GM19193 (cell line): ENCODE data around the gene NR4A1.

ENCODE experiments used
- POLR2A ChIP-seq: IDR thresholded peaks from 4 replicates; pipeline ENCODE4 v1.6.1; 2011; ENCODE audit not compliant: insufficient read depth, insufficient read length; ENCODE audit errors: extremely low read depth

Gene NR4A1

DNA sequence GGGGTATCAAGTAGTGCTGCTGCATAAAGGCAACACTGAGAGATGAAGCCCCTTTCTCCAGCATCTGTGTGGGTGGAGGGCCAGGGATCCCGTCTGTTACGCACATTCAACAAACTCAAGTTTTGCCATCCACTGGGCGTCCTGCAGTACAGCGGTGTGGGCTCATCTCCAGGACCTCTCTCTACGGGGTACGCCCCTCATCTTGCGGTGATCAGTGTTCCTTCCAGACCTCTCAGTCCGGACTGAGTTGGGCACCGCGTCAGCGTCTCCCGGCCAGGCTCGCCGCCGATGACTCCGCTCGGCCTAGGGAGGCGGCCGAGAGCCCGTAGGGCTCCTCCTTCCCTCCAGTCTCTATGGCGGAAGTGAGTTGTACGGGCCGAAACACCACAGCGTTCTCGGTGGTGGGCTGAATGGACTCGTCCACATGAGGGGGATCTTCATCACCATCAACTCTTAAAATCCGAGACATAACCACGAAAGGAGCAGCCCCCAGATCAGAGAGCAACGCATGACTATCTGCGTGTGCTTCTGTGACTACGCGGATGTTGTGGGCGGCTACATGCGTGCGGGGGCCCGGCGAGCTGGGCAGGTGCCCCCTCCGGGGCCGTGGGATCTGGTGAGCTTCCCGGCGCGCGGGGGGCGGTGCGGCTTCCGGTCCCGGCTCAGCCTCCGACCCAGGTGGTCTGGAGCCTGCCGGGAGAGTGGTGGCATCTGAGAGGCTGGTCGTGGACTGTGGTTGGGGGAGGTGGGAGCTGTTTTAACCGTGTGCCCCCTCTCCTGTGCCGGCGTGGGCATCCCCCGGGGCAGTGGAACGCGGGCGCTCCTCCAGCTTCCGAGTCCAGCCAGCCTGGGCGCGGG, 18.3 kb downstream of the NR4A1 start, which contains the start of gene ATG101:
Gene ATG101 (plus strand): TSS at position 652 of the 858 bp plus-strand sequence. CDS start 3,673 bp downstream, outside the sequence.
- peak; percentile 96 for TF ChIP-seq POLR2A

DNA sequence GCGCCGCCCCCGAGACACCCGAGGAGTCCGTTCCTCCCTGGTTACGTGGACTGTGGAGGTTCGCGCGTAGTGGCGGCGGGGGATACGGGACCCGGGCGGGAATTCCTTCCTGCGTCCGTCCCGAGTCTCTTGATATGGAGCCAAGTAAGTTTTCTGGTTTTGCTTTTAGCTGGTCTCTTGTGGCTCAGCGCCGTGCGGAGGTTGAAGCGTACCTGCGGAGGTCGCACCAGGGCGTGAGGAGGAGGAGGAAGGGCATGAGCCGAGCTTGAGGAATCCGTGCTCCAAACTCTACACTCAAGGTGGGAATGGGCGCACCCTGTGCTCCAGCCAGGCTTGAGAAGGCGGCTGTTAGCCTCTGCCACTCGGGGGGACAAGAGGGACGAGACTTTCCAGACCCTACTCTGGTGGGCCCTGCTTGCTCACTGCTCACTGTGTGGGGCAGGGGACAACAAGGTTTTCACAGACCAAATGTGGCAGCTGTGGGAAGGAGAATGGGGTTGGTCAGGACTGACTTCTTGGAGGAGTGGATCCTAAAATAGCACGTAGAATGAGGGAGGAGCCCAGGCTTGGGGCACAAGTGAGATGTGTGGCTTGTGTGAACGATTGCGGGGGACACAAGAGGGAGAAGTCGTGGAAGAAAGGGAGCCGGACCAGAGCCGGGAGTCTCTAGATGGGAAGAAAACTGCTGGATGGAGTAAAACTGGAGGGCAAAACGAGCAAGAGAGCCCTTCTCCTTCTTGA, 19.1 kb downstream of the NR4A1 start:
- TF ChIP-seq POLR2A: no peak

DNA sequence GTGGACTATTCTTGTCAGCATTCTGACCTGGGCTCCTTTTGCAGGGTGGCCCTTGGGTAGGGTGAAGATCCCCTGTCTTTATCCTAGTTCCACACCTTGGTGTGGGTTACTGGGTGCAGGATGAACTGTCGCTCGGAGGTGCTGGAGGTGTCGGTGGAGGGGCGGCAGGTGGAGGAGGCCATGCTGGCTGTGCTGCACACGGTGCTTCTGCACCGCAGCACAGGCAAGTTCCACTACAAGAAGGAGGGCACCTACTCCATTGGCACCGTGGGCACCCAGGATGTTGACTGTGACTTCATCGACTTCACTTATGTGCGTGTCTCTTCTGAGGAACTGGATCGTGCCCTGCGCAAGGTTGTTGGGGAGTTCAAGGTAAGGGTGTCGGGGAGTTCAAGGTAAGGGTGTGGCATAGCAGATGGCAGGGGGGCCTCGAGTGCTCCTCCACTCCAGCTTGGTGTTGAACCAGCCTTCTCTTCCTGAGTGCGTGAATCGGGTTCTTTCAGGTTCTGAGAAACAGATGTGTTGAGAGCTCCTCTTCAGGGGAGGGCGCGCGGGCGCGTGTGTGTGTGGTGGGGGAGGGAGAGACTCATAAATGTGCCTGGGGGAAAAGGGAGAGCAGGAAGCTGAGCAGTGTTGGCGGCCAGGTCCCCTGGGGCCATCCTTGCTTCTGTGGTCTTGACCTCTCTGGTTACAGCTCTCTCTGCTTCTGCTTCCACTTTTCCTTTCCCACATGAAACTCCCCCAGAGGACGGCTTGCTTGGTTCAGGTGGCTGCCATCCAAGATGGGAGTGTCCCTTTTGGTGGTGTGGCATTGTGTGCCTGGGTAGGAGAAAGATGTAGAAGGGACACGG, 22.5 kb downstream of the NR4A1 start:
- no peak for TF ChIP-seq POLR2A

DNA sequence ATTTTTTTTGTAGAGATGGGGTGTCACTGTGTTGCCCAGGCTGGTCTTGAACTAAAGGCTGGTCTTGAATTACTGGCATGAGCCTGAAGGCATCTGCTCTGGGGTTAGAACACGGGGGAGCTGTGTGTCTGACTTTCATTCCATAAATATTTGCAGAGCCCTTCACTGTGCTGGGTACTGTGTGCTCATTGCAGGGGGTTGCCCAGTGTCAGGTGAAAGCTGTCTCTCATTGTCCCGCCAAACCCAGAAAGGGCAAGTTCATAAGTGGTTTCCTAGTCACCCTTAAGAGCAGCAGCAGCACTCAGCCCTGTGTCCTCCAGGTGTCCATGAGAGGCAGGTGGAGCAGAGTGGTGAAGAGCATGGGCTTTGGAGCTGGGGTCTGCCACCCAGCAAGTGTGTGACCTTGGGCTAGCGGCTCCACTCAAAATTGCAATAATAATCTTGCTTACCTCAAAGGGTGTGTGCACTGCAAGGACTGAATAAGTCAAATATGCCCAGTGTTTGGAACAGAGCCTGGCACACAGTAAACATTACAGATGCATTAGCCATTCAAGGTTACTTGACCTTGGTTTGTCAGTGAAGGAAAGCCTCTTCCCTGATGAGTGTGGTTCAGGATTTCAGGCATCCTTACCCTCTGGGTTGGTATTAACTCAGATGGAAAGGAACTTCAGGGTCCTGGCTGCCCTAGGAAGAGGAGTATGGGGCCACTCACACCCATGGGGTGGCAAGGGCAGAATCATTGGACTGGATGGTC, 23.9 kb downstream of the NR4A1 start:
- no peak for TF ChIP-seq POLR2A

DNA sequence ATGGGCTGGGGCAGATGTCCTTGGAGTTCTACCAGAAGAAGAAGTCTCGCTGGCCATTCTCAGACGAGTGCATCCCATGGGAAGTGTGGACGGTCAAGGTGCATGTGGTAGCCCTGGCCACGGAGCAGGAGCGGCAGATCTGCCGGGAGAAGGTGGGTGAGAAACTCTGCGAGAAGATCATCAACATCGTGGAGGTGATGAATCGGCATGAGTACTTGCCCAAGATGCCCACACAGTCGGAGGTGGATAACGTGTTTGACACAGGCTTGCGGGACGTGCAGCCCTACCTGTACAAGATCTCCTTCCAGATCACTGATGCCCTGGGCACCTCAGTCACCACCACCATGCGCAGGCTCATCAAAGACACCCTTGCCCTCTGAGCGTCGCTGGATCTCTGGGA, 25.6 kb downstream of the NR4A1 start:
- TF ChIP-seq POLR2A: no peak

DNA sequence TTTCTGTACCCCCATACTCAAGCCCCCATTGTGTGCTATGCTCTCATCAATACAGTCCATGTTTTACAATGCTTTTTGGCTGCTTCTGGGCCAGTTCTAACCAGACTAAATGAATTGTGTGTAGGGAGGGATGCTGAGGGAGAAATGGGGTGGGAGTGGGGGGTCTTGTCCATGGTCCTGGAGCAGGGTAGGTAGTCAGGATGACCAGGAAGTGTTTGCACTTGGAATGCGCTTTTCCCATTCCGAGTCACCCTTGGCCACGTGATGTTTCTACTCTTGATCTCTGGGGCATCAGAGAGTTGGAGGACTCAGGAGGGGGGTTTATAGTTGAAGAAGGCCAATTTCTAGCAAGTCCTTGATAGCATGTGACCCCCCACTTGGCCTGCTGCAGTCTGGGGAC, 27.0 kb downstream of the NR4A1 start:
- TF ChIP-seq POLR2A: no peak

DNA sequence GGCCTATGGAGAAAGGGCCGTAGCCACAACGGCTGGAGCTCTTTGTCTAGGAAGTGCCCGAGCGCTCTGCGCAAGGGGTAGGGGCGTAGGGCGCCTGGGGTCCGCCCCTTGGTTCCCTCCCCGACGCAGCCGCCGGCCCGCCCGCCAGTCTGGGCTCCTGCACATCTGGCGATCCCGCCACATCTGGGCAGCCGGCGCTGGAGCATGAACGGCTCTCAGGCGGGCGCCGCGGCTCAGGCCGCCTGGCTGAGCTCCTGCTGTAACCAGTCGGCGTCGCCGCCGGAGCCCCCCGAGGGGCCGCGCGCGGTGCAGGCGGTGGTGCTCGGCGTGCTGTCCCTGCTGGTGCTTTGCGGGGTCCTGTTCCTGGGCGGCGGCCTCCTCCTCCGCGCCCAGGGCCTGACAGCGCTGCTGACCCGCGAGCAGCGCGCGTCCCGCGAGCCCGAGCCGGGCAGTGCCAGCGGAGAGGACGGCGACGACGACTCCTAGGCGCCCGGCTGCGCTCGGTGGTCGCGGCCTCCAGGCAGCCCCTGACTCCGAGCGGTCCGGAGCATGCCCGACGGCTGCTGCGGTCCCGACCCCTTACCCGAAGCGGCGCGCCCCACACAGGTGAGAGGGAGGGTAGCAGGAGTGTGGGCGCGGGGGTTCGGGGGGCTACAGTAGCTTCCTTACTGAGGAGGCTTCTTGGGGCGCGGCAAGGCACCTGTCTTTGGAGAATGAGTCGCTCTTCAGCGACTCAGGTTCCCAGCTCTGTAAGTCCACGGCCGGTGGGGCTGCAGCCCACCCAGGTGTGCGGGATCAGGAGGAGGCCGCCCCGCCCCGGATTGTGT, 28.5 kb downstream of the NR4A1 start, which contains the start of gene SMIM41:
Gene SMIM41 (plus strand): TSS at position 129 of the 827 bp plus-strand sequence. CDS start 76 bp downstream, at position 205.
- no peak for TF ChIP-seq POLR2A

DNA sequence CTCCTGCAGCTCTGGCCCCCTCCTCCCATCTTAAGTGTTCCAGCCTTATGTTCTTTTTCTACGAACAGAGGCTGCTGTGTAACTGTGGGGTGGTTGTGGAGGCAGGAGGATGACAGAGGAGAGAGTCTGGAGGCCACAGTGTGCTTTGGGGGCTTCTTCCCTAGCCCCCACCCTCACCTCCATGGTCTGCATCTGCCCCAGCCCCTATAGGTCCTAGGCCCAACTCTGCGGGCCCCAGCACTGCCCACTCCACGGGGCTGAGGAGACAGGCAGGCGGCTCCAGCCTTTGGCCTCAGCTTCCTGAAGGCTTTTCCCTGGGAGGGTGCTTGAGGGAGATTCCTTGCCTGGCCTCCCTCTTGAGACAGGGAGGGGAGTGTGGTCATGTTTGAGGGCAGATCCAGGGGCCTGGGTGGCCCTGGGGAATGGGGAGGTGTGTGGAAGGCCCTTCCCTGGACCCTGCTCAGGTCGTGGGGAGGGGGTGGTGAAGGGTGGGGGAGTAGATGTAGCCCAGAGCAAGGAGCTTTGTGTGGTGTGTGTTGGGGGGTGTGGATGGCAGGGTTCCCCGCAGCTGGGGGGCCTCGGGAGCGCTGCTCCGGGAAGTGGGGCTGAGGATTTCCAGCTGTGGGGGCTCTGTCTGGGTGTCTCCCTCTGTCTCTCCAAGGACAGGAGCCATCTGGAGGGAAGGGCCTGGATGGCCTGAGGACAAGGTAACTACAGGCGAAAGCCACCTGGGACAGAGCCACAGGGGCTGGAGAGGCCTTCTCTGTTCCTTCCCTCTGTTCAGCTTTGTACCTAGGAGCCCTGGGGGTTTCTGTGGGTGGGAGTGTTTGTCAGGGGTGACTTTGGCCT, 29.4 kb downstream of the NR4A1 start:
- TF ChIP-seq POLR2A: no peak

DNA sequence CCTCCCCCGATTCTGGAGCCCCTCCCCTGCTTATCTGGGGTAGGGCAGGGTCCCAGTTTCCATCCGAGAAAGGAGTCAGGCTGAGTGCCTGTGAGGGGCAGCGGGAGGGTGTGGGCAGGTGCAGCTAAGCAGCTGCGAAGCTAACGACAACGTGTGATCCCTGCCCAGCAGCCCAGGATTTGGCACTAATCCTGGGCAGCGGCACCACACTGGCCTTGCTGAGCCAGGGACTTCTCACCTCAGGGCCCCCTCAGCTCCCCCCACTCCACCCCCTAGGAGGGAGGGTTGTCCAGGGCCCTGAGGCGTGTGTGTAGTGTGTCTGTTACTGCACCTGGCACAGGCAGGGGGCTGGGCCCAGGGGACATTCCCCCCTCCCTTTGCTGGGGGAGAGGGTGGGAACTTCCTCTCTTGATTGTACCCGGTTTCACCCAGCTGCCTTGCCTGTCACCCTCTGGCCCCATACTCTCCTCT, 30.1 kb downstream of the NR4A1 start:
- no peak for TF ChIP-seq POLR2A

DNA sequence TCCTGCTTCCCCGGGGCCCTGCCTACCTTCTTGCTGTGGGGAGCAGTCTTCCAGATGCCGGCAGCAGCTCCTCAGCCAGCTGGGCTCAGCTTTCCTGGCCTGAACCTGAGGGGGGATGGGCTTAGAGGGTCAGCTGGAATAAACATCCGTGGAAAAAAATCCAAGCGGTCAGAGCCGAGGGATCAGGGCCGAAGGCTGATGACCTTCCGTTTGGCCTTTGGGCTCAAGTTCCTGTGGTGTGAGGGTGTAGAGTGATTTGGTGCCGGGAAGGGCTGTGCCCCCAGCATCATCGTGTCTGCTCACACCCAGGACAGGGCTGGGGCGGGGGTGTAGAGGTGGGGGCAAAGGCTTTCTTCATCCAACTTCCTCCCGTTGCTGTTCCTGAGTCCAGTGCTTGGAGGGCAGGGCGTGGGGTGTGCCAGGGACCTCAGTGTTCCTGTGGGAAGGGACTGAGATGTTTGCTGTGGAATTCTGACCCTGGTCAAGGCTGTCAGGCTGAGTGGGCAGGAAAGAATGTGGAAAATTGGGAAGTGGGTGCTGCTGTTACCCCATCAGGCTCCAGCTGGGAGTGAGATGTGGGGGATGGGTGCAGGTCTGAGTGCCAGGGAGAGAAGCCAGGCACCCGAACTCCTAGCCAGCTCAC, 30.9 kb downstream of the NR4A1 start:
- no peak for TF ChIP-seq POLR2A

DNA sequence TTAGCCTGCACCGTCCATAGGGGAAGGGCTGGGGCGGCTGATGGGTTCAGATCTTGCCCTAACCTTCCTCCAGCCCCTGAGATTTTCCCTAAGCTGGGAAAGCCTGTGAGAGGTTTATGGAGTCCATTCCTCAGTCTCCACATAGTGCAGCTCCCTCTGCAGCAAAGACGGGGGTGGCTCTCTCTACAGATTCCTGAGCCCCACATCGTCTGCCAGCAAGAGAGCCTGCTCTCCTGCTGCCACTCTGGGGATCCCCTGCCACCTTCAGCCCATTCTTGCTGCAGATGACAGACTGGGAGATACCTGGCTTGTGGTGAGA, 31.4 kb downstream of the NR4A1 start:
- TF ChIP-seq POLR2A: no peak
